CD14-positive monocyte (primary cell): ENCODE measurements around the gene BCR. TPM values are rescaled to one million over a fixed set of nuclear protein-coding genes. Genes with fewer than 3 reads are reported as not detected.

Source experiments
- DNase-seq, 3 donors: peaks; one replicate each; pipeline ENCODE4 v3.0.0-alpha.2; 2011 to 2022
- H2AFZ ChIP-seq: 2 replicates; pipeline ENCODE4 v1.6.0; 2012; ENCODE audit warnings: mild to moderate bottlenecking, low read depth, low read length, inconsistent platforms; ENCODE audit not compliant: insufficient read depth, poor library complexity, severe bottlenecking
- H3K27ac ChIP-seq, 2 donors: 1 replicate in 1 of 2; 2 replicates in 1 of 2; pipeline ENCODE4 v1.5.1; 2012 to 2013; ENCODE audit warnings: low read length in 2 of 2, control low read depth in 1 of 2, inconsistent platforms in 1 of 2, low read depth in 1 of 2, mild to moderate bottlenecking in 1 of 2
- H3K27me3 ChIP-seq, 2 donors: one replicate each; pipeline versions ENCODE4 v1.6.0 to v1.6.1; 2011 to 2013; ENCODE audit warnings: low read length in 2 of 2; ENCODE audit not compliant: control insufficient read depth in 2 of 2, insufficient read depth in 2 of 2
- H3K36me3 ChIP-seq, 2 donors: replicated peaks in 1 of 2; 1 replicate in 1 of 2; 2 replicates in 1 of 2; pipeline versions ENCODE4 v1.5.1 to v1.6.1; 2012 to 2013; ENCODE audit warnings: low read length in 2 of 2, control low read depth in 1 of 2, inconsistent platforms in 1 of 2, mild to moderate bottlenecking in 1 of 2; ENCODE audit not compliant: insufficient read depth in 2 of 2, control insufficient read depth in 1 of 2
- H3K4me1 ChIP-seq, 2 donors: 1 replicate in 1 of 2; 2 replicates in 1 of 2; pipeline versions ENCODE4 v1.5.1 to v1.6.1; 2012 to 2013; ENCODE audit warnings: low read length in 2 of 2, control low read depth in 1 of 2, inconsistent platforms in 1 of 2, mild to moderate bottlenecking in 1 of 2, moderate library complexity in 1 of 2; ENCODE audit not compliant: insufficient read depth in 2 of 2, control insufficient read depth in 1 of 2
- H3K4me2 ChIP-seq: replicated peaks from 2 replicates; pipeline ENCODE3; 2012; ENCODE audit warnings: low read length, moderate library complexity, mild to moderate bottlenecking; ENCODE audit not compliant: poor library complexity, severe bottlenecking; ENCODE audit errors: extremely low read depth
- H3K4me3 ChIP-seq, 3 experiments: fragments of 200-600 bp in 1 of 3; sonication (generic) in 1 of 3; replicated peaks in 1 of 3; 1 replicate in 2 of 3; 2 replicates in 1 of 3; pipeline ENCODE4 v1.5.1; 2011 to 2013; ENCODE audit warnings: low read length in 3 of 3, mild to moderate bottlenecking in 3 of 3, control low read depth in 2 of 3, low read depth in 2 of 3, inconsistent platforms in 1 of 3, moderate library complexity in 1 of 3
- H3K79me2 ChIP-seq: 2 replicates; pipeline ENCODE4 v1.6.0; 2012; ENCODE audit warnings: mild to moderate bottlenecking, control low read depth, inconsistent platforms, low read length, moderate library complexity; ENCODE audit not compliant: insufficient read depth
- H3K9ac ChIP-seq: 2 replicates; pipeline ENCODE4 v1.6.0; 2017; ENCODE audit warnings: low read length, mild to moderate bottlenecking; ENCODE audit not compliant: insufficient read depth, poor library complexity, severe bottlenecking
- H3K9me3 ChIP-seq, 2 donors: replicated peaks in 1 of 2; 1 replicate in 1 of 2; 2 replicates in 1 of 2; pipeline versions ENCODE4 v1.5.1 to v1.6.1; 2012 to 2013; ENCODE audit warnings: low read length in 2 of 2, control low read depth in 1 of 2; ENCODE audit not compliant: control insufficient read depth in 1 of 2, insufficient read depth in 1 of 2
- H4K20me1 ChIP-seq: 2 replicates; pipeline ENCODE4 v1.6.0; 2012; ENCODE audit warnings: mild to moderate bottlenecking, low read length, control low read depth, moderate library complexity; ENCODE audit not compliant: insufficient read depth
- H3K27ac Mint-ChIP-seq, 7 donors: one replicate each; pipeline ENCODE4 v1.8.0; 2020; ENCODE audit warnings: mild to moderate bottlenecking in 7 of 7, mixed read lengths in 7 of 7, moderate library complexity in 6 of 7, inconsistent platforms in 2 of 7
- H3K27me3 Mint-ChIP-seq, 3 donors: one replicate each; pipeline ENCODE4 v1.8.0; 2021 to 2022; ENCODE audit warnings: low read depth in 3 of 3, mild to moderate bottlenecking in 3 of 3, mixed read lengths in 3 of 3, moderate library complexity in 3 of 3, inconsistent platforms in 1 of 3
- H3K36me3 Mint-ChIP-seq, 2 donors: one replicate each; pipeline ENCODE4 v1.8.0; 2020; ENCODE audit warnings: mixed read lengths in 2 of 2, inconsistent platforms in 1 of 2, mild to moderate bottlenecking in 1 of 2
- H3K4me1 Mint-ChIP-seq: one replicate; pipeline ENCODE4 v1.8.0; 2020; ENCODE audit warnings: mild to moderate bottlenecking, mixed read lengths
- H3K4me3 Mint-ChIP-seq, 2 donors: one replicate each; pipeline ENCODE4 v1.8.0; 2020; ENCODE audit warnings: mild to moderate bottlenecking in 2 of 2, mixed read lengths in 2 of 2, moderate library complexity in 1 of 2
- H3K9me3 Mint-ChIP-seq, 7 donors: one replicate each; pipeline ENCODE4 v1.8.0; 2020 to 2022; ENCODE audit warnings: mixed read lengths in 7 of 7, mild to moderate bottlenecking in 6 of 7, moderate library complexity in 6 of 7, inconsistent platforms in 2 of 7
- WGBS: methylation state at CpG from one replicate; pipeline ENCODE4 v1.1.5; 2013; ENCODE audit warnings: missing lambda C conversion rate; ENCODE audit not compliant: insufficient coverage; 5-methylcytosine and 5-hydroxymethylcytosine counted together
- intact Hi-C, 2 donors: fragments of 100-400 bp; cut with micrococcal nuclease; formaldehyde crosslinking; loops; one replicate each; pipeline versions ENCODE4 v1.15.0 to v1.15.1; 2023
- polyA plus RNA-seq, 3 donors: library from polyadenylated mRNA; depleted of rRNA in 1 of 3; unstranded in 2 of 3; stranded (reverse) in 1 of 3; fragments of 300-500 nt in 2 of 3; fragments of >200 nt in 1 of 3; fragmentation: Illumina TruSeq in 2 of 3; gene quantifications; 1 replicate in 2 of 3; 2 replicates in 1 of 3; pipeline ENCODE4 v1.2.3, GENCODE V29; 2012 to 2021
- TF ChIP-seq, protein P1 (sequence below): fragments of 200-600 bp; IDR thresholded peaks from one replicate; pipeline ENCODE4 v1.8.0; 2022; ENCODE audit warnings: antibody characterized with exemption, mild to moderate bottlenecking

BCR gene
- polyA plus RNA-seq, 3 donors, result 0.97 to 20.9 (median 0.97) TPM

DNA sequence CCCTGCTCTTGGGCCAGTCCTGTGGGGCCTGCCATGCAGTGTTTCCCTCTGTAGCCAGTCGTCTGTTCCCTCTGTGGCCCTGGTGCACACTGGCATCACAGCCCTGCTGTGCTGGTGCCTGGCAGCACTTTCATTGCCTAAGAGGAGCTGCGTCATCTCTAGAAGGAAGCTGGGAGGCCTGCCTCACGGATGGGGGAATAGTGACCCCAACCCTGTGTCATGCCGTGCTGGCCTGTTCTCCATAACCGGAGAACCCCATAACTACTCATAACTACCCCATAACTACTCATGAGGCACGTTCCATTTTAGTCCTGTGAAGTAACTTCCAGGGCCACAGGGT lies 21.0 kb upstream of the BCR start:
- Histone ChIP-seq H3K79me2 (no peaks in the 10 kb centered on the region), H3K4me3 (no peak overlapping the region), H3K36me3 (no peaks in the 10 kb centered on the region), H3K9me3 (no peaks in the 10 kb centered on the region), H4K20me1 (no peaks in the 10 kb centered on the region), H3K9ac (peak overlapping the region; percentile 25), H3K27me3 (no peaks in the 10 kb centered on the region), H3K4me1 (peaks cover 20 to 25% of the 10 kb centered on the region in 2 donors), H2AFZ (no peak overlapping the region), H3K4me2 (no peak overlapping the region), H3K27ac (peak overlapping the region in 1 of 2 donors; percentile 44)
- 29% methylated on average over 4 of the region's 6 CpGs for WGBS
- no peak overlapping the region for H3K4me3 Mint-ChIP-seq
- DNase-seq, result peak in 2 of 3 donors; percentile 66 to 82
- H3K4me1 Mint-ChIP-seq, result peaks cover 18% of the 10 kb centered on the region
- H3K27ac Mint-ChIP-seq, result peak overlapping the region in 2 of 7 donors; percentile 28 to 78
- H3K36me3 Mint-ChIP-seq, result no peaks in the 10 kb centered on the region
- H3K9me3 Mint-ChIP-seq, result no peaks in the 10 kb centered on the region
- TF ChIP-seq, protein P1, sequence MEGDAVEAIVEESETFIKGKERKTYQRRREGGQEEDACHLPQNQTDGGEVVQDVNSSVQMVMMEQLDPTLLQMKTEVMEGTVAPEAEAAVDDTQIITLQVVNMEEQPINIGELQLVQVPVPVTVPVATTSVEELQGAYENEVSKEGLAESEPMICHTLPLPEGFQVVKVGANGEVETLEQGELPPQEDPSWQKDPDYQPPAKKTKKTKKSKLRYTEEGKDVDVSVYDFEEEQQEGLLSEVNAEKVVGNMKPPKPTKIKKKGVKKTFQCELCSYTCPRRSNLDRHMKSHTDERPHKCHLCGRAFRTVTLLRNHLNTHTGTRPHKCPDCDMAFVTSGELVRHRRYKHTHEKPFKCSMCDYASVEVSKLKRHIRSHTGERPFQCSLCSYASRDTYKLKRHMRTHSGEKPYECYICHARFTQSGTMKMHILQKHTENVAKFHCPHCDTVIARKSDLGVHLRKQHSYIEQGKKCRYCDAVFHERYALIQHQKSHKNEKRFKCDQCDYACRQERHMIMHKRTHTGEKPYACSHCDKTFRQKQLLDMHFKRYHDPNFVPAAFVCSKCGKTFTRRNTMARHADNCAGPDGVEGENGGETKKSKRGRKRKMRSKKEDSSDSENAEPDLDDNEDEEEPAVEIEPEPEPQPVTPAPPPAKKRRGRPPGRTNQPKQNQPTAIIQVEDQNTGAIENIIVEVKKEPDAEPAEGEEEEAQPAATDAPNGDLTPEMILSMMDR, result no peak
- H3K27me3 Mint-ChIP-seq, result peaks cover 0 to 7% (median 3%) of the 10 kb centered on the region in 3 donors
- intact Hi-C loops, result no loop called here

DNA sequence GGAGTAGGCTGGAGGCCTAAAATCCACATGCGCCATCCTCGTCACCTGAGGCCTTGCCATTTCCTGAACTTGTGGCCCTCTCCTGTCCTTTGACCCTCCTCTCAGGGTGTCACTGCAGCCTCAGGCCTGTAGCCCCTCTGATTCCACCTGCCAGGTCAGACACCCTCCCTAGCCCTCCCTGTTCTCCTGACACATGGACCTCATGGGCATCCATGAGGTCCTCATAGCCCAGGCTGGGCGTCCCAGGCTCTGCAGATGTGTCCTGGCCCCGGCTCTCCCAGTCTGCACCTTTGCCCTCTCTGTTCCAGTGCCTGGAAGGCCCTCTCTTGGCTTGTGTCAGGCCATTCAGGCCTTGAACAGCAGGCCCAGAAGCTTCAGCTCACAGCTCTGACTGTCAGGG lies 19.3 kb upstream of the BCR start:
- TF ChIP-seq, protein P1, result no peak
- Mint-ChIP-seq H3K27me3 (peaks cover 0 to 7% (median 1%) of the 10 kb centered on the region in 3 donors), H3K27ac (peak overlapping the region in 2 of 7 donors; percentile 6 to 52)

More for the DNA sequence above, 19.3 kb upstream of the BCR start:
- WGBS, result 92% methylated on average over 4 of the region's 4 CpGs
- intact Hi-C loops, result no loop called here
- no peaks in the 10 kb centered on the region for H3K79me2 ChIP-seq
- DNase-seq, result no peak
- no peaks in the 10 kb centered on the region for H3K27me3 ChIP-seq
- H3K4me2 ChIP-seq, result no peak overlapping the region
- no peak overlapping the region for H3K9ac ChIP-seq
- no peaks in the 10 kb centered on the region for H3K36me3 Mint-ChIP-seq
- no peak overlapping the region for H3K4me3 Mint-ChIP-seq
- H3K27ac ChIP-seq, result no peak overlapping the region
- no peak overlapping the region for H3K4me3 ChIP-seq
- peaks cover 0 to 4% (median 2%) of the 10 kb centered on the region in 7 donors for H3K9me3 Mint-ChIP-seq
- no peak overlapping the region for H2AFZ ChIP-seq
- no peaks in the 10 kb centered on the region for H4K20me1 ChIP-seq
- H3K36me3 ChIP-seq, result no peaks in the 10 kb centered on the region
- H3K4me1 ChIP-seq, result peaks cover 20 to 23% of the 10 kb centered on the region in 2 donors
- H3K4me1 Mint-ChIP-seq, result peaks cover 17% of the 10 kb centered on the region
- H3K9me3 ChIP-seq, result no peaks in the 10 kb centered on the region
